Stimulated activated CD8-positive, alpha-beta memory T cell treated with anti-CD3 and anti-CD28 coated beads, Interleukin-12 subunit alpha, Interleukin-12 subunit beta, amount 100 ng/mL, for 4 hours (primary cell): ENCODE data around the gene ZSWIM8.
"Not testable (repeated sequence)": the region's sequence is repeated elsewhere in the genome, so short reads cannot be mapped to it uniquely, and the experiment has no call there.

ENCODE experiments used
- DNase-seq: peaks from one replicate; pipeline ENCODE4 v3.0.0-alpha.2; 2020; ENCODE audit warnings: low read depth

The ZSWIM8 gene

DNA sequence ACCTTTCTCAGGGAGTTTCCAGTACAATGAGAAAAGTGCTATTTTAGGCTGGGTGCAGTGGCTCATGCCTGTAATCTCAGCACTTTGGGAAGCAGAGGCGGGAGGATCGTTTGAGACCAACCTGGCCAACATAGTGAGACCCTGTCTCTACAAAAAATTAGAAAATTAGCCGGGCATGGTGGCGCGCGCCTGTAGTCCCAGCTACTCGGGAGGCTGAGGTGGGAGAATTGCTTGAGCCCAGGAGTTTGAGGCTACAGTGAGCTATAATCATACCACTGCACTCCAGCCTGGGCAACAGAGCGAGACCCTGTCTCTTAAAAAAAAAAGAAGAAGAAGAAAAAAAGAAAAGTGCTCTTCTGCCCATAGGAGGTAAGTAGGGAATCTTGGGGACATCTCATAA is 10.6 kb downstream of the ZSWIM8 start:
- DNase-seq, result not testable (repeated sequence)

DNA sequence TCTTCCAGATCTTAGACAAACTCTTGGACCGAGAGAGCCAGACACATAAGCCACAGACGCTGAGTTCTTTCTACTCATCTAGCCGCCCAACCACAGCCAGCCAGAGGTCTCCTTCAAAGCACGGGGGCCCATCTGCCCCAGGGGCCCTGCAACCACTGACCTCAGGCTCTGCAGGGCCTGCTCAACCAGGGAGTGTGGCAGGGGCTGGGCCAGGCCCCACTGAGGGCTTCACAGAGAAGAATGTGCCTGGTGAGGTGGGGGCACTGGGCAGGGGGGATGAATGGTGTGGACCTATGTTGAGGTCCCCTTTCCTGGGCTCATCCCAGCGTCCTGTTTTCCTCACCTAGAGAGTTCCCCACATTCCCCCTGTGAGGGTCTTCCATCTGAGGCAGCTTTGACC is 11.4 kb downstream of the ZSWIM8 start:
- DNase-seq, result no peak

DNA sequence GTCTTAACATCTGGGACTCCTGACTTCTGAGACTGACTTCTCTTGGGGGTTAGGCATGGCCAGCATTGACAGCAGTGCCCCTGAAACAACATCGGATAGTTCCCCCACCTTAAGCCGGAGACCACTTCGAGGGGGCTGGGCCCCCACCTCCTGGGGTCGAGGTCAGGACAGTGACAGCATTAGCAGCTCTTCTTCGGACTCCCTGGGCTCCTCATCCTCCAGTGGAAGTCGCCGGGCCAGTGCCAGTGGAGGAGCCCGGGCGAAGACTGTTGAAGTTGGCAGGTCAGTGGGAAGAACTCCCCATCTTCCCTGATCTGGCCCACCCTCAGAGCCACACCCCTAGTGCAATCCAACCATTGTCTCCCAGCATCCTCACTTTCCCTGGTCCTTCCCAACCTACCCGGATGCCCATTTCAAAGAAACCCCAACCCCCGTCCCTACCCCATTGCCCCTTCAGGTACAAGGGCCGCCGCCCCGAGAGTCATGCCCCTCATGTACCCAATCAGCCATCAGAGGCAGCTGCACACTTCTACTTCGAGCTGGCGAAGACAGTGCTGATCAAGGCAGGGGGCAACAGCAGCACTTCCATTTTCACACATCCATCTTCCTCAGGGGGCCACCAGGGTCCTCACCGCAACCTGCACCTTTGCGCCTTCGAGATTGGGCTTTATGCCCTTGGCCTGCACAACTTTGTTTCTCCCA is 12.1 kb downstream of the ZSWIM8 start:
- no peak for DNase-seq

GRCh38 chr10:73798087-73798486 is 12.7 kb downstream of the ZSWIM8 start:
- no peak for DNase-seq

GRCh38 chr10:73798927-73799560 is 13.6 kb downstream of the ZSWIM8 start:
- DNase-seq, result no peak

DNA sequence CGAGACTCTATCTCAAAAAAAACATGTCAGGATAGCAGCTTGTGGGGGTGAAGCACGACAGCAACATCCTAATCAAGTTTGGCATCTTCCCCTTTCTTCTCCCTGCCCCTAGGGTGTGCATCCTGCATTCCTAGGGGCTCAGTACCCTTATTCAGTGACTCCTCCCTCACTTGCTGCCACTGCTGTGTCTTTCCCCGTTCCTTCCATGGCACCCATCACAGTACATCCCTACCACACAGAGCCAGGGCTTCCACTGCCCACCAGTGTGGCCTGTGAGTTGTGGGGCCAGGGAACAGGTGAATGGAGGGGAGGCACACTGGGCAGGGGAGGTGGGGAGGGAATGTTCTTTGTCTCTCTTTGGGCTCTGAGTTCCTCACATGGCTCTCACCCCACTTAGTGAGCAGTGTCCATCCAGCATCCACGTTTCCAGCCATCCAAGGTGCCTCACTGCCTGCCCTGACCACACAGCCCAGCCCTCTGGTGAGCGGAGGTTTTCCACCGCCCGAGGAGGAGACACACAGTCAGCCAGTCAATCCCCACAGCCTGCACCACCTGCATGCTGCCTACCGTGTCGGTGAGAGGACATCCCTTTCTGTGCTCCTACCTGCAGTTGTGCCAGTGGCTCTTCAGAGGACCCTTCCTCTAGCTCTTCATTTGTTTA is 14.6 kb downstream of the ZSWIM8 start:
- DNase-seq, result no peak

GRCh38 chr10:73800560-73801252 is 15.3 kb downstream of the ZSWIM8 start:
- DNase-seq, result no peak

GRCh38 chr10:73801253-73801590 is 15.8 kb downstream of the ZSWIM8 start:
- no peak for DNase-seq

- no peak for DNase-seq
Observed at GRCh38 chr10:73802276-73802991, 17.0 kb downstream of the ZSWIM8 start.

DNA sequence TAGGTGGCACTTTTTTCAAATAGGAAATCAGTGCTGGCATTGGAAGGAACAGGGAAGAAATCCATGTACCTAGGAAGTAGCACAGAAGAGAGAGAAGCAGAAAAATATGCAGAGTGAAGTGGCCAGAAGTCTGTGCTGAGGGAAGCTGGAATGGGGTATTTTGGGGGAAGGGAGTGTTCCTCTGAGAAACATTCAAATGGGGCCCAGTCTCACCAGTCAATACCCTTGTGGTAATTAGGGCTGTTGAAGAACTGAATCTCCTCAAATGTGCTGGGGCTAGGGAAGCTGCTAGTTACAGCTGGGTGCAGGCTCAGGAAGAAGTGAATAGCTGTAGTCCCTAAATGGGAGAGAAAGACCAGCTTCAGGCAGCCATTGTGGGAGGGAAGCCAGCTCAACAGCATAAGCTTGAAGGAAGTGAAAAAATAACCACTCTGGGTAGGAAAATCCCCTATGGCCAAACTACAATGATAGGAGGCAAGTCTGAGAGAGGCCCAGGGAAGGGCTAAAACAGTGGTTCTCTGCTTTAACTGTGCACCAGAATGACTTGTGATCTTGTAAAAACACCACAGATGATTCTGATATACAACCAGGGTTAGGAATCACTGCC is 18.4 kb downstream of the ZSWIM8 start:
- no peak for DNase-seq

GRCh38 chr10:73806176-73806950 is 21.0 kb downstream of the ZSWIM8 start:
- DNase-seq, result no peak

- DNase-seq, result no peak
Observed at GRCh38 chr10:73807471-73807870, 22.1 kb downstream of the ZSWIM8 start.

DNA sequence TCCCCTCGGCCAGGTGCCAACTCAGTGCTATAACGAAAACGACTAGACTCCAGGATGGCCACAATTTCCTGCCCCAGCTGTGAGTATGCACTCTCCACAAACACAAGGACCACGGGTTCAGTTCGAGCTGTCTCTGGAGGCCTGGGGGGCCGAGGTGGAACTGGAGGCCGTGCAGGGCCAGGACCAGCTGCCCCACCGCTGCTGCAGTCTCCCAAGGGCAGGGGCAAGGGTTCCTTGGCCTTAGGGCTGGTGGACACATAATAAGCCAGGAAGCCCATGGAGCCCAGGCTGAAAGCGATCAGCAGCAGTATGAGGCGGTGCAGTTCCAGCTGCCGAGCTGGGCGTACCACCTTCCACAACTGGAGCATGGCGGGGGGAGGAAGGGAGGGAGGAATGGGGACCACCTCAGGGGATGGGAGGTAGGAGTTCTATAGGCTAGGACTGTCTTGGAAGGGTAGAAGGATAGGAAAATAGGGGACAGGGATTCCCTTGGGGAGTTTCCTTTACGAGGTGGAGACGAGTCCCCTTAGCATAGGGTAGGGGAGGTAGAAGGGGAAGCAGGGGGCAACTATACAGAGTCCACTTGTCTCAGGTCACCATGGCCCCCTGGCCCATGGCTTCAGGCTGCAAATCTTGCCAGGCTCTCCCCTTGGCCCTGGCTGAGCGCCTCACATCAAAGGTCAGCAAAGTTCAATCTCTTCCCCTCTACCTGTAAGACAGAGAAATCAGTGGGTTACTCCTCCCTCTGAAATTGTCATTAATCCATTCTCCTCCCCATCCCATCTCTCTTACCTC is 22.8 kb downstream of the ZSWIM8 start:
- DNase-seq, result no peak

DNA sequence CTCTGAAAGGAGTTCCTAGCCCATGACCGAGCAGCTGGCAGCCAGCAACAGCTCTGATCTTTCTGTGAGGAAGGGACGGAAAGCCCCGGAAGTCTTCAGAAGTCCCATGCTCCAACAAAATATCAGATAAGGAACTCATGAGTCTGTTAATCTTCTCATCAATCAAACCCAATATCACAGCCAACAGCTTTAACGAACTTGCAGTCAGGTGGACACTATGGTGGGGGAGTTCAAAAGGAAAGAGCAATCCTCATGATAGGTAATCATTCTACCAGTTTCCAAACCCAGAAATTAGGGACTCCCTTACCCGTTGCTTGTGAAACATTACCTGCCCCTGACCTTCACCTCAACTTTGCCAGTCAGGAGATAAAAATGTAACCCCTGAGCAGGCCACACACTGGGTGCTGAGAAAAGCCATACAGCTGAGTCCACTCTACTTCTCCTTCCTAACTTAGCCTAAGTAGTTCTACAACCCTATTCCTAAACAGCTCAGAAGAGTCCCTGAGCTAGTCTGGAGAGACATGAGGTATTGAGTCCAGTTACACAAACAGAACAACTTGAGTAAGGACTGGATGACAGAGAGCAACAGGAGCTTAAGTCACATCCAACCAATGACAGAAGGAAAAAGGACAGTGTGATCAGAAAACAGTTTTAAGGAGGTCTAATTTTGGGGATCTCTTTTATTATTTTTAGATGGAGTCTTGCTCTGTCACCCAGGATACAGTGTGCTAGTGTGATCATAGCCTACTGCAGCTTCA is 23.8 kb downstream of the ZSWIM8 start:
- no peak for DNase-seq

- DNase-seq, result no peak
Observed at GRCh38 chr10:73810358-73810734, 24.9 kb downstream of the ZSWIM8 start.

- DNase-seq, result peak; percentile 12
Observed at GRCh38 chr10:73810735-73811465, 25.5 kb downstream of the ZSWIM8 start.

GRCh38 chr10:73812657-73813056 is 27.3 kb downstream of the ZSWIM8 start:
- no peak for DNase-seq

- DNase-seq, result no peak
Observed at GRCh38 chr10:73813333-73813732, 27.9 kb downstream of the ZSWIM8 start.
